NB4 (cell line): ENCODE measurements around the gene TLE3.

Experiments used
- CTCF ChIP-seq: IDR thresholded peaks from one replicate; pipeline ENCODE4 v1.5.1; 2012; ENCODE audit warnings: low read depth, low read length
- POLR2A ChIP-seq: IDR thresholded peaks from 2 replicates; pipeline ENCODE4 v1.6.1; 2011; ENCODE audit warnings: mild to moderate bottlenecking; ENCODE audit not compliant: insufficient read length; ENCODE audit errors: extremely low read depth

- TF ChIP-seq POLR2A (no peak), CTCF (no peak)
Measured at GRCh38 chr15:70054884-70055387, 42.8 kb downstream of the TLE3 start.
